Mononuclear cell (primary cell): ENCODE results near the gene CMSS1. TPM values are rescaled to one million over a fixed set of nuclear protein-coding genes. Genes with fewer than 3 reads are reported as not detected.

Experiments
- H3K27me3 ChIP-seq: 2 replicates; pipeline ENCODE4 v1.6.0; 2011; ENCODE audit warnings: low read length, control low read depth; ENCODE audit not compliant: insufficient read depth
- H3K4me1 ChIP-seq: 2 replicates; pipeline ENCODE4 v1.5.1; 2011; ENCODE audit warnings: mild to moderate bottlenecking, low read length, control low read depth; ENCODE audit not compliant: insufficient read depth
- H3K4me3 ChIP-seq: 2 replicates; pipeline ENCODE4 v1.5.1; 2011; ENCODE audit warnings: mild to moderate bottlenecking, low read length, moderate library complexity
- H3K9me3 ChIP-seq: 2 replicates; pipeline ENCODE4 v1.5.1; 2011; ENCODE audit warnings: low read depth, mild to moderate bottlenecking, control low read depth, low read length
- total RNA-seq: library from RNA; depleted of rRNA; stranded (reverse); fragments of >200 nt; gene quantifications from one replicate; pipeline ENCODE4 v1.2.3, GENCODE V29; 2012

Gene CMSS1
- total RNA-seq, 1 donor, result 4.6 TPM

DNA sequence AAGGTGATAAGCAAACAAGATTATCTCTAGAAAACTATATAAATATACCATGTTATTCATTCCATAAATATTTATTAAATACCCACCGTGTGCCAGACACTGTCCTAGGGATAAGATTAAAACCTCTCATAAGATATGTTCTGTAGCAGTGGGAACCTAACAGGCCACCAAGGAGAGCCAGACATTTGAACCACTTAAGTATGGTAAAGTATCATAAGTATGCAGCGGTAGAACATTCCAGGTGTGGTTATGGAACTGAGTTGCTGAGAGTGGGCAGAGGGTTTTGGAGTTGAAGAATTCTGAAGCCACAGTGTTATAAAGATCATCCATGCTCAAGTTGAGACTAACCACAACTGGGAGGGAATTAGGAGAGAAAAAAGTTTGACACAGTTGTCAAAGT, 282.0 kb downstream of the CMSS1 start:
- H3K9me3 ChIP-seq, result no peaks in the 10 kb centered on the region
- H3K27me3 ChIP-seq, result no peaks in the 10 kb centered on the region
- no peaks in the 10 kb centered on the region for H3K4me1 ChIP-seq
- no peak overlapping the region for H3K4me3 ChIP-seq

DNA sequence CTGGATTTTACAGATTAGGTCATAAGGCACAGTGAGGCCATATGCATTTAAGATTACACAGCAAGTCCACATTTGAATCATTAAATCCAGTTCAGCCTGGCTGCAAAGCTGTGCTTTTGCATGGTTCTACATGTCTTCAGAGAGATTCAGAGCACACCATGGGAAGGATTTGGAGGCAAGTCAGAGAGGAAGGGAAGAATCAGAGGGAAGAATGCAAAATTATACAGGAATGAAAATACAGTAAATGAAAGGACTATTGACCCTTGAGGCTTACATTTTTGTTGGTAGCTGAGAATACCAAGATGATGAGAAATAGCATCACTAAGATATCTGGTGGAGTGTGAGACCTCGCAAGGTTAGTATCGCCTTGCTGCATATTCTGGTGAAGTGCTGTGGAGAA, 282.8 kb downstream of the CMSS1 start:
- H3K27me3 ChIP-seq, result no peaks in the 10 kb centered on the region
- no peak overlapping the region for H3K4me3 ChIP-seq
- no peaks in the 10 kb centered on the region for H3K9me3 ChIP-seq
- H3K4me1 ChIP-seq, result no peaks in the 10 kb centered on the region

DNA sequence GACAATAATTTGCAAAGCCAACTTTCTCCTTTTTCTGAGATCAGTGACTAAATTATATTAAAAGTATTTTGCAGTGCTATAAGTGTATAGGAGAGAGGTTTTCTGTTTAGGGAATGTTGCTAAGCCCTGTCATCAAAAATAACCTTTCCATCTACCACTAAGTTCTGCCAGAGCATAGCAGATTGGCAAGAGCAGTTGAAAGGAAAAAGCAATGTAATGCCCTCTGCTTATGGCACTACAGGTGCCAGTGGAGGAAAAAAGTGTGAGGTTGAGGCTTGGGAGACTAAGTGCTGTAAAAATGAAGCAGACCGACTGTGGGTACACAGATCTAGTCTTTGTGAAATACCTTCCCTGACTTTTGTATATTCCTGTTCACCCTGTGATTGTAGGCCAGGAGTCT, 285.1 kb downstream of the CMSS1 start:
- Histone ChIP-seq H3K4me3 (no peak overlapping the region), H3K9me3 (no peaks in the 10 kb centered on the region), H3K4me1 (no peaks in the 10 kb centered on the region), H3K27me3 (no peaks in the 10 kb centered on the region)

DNA sequence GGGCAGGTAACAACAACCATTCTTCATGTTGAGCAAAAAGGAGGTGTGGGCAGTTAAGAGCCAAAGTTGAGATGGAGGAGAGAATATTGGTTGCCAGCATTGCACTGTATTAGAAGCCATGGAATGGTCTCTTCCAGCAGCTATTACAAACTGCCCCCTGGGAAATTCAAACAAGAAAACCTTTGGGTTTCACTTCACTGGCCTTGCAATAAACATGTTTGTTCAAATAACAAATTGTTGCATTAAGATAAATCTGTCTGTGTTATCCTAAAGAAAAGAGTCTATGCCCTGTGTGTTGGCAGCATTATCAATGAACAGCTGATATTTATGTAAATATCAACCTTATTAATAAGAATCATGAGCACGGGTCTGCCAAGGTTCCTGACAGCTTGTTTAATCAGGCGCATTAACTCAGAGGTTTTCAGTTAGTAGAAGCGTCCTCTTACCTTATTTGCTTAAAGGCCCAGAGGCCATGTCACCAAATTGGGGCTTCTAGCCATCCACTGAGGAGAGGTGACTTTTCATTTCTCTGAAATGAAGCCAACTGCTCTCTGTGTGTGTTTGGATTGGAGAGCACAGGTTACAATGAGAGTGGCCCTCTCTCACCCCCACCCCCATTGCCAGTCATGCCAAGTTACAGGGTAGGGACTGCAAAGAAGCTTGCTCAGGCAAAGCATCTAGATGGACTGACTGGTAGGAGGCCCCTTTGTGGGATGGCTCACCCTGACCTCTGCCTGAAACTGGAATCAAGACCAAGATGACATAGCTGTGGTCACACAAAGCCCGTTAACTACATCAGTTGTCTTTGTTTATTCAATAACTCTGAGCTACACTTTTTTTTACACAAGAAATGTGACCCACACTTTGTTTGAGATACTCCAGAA, 286.1 kb downstream of the CMSS1 start:
- Histone ChIP-seq H3K27me3 (no peaks in the 10 kb centered on the region), H3K4me1 (no peaks in the 10 kb centered on the region), H3K9me3 (no peaks in the 10 kb centered on the region), H3K4me3 (no peak overlapping the region)

DNA sequence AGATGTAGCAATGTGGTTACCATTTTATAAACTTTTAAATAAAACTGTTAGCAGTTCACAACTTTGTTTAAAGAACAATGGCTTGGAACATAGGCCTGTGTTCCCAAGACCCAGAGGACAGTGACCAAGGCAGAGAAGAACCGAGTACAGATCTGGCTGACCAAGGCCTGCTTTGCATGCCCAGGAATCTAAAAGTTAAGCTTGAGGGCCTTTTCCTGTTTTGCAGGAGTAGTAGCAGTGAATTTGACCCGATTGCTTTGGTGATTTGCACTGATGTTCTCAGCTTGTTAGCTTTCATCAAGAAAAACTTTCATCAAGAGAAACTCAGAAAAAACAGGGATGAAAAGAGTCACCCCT, 286.8 kb downstream of the CMSS1 start:
- no peaks in the 10 kb centered on the region for H3K9me3 ChIP-seq
- H3K4me3 ChIP-seq, result no peak overlapping the region
- no peaks in the 10 kb centered on the region for H3K4me1 ChIP-seq
- no peaks in the 10 kb centered on the region for H3K27me3 ChIP-seq

DNA sequence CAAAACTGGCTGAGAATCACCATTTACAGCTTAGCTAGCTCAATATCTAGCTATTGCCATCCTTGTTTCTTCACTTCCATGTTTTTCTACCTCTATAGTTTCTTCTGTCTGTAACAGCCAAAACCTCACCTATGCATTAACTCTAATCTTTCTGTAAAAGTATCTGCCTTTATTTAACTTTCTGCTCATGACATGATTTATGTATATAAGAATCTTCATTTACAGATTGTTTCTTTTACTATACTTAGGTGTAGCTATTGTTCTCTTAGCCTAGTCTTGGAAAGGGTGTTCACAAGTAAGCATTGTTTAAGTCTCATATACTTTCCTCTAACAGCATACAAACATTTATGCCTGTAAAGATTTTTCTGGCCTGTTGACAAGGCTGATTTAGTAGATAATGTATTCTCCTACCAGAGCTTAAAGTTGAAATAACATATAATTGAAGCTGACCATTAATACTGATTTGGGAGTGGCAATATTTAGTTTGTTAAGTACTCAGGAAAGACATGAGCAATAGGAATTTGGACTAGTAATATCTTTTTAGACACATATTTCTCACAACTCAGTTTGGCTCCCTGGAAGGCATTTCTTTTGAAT, 287.3 kb downstream of the CMSS1 start:
- no peaks in the 10 kb centered on the region for H3K9me3 ChIP-seq
- no peaks in the 10 kb centered on the region for H3K27me3 ChIP-seq

DNA sequence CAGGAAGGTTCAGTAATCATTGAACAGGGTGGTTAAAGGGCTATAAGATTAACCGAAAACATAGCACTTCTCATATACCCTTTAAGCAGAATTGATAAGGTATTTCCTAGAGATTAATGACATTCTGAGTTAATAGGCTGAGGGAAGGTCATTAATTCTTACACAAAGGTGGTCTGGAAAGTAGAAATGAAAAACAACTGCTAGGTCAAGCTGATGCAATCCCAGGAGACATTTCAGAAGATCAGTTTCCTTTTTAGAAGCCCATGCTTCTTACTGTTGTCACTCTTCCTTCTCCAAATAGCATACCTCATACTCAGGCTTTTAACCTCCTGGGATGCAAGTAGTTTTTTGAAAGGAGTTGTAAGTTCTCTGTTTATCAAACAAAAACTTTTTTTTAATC, 287.8 kb downstream of the CMSS1 start:
- no peaks in the 10 kb centered on the region for H3K27me3 ChIP-seq
- H3K4me3 ChIP-seq, result no peak overlapping the region
- H3K9me3 ChIP-seq, result no peaks in the 10 kb centered on the region
- H3K4me1 ChIP-seq, result no peaks in the 10 kb centered on the region

More for the DNA sequence above, 287.3 kb downstream of the CMSS1 start:
- no peak overlapping the region for H3K4me3 ChIP-seq
- H3K4me1 ChIP-seq, result no peaks in the 10 kb centered on the region

DNA sequence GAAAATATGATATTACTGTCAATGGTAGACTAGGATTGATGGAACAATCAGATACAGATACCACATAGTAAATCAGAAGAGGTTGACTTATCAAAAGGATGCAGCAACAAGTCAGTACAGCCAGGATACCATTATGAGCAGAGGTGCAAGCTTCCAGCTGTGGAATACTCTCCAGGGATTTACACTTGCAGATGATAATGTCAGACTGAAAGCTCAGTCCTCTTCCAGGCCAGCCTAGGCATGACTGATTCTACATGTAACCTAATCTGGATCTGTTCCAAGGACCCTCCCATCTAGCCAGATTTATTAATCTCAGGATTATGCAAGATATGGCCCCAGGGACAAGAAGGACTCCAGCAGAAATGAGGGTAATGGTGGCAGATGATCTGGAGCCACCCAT, 288.4 kb downstream of the CMSS1 start:
- no peaks in the 10 kb centered on the region for H3K9me3 ChIP-seq
- H3K4me3 ChIP-seq, result no peak overlapping the region
- no peaks in the 10 kb centered on the region for H3K4me1 ChIP-seq

DNA sequence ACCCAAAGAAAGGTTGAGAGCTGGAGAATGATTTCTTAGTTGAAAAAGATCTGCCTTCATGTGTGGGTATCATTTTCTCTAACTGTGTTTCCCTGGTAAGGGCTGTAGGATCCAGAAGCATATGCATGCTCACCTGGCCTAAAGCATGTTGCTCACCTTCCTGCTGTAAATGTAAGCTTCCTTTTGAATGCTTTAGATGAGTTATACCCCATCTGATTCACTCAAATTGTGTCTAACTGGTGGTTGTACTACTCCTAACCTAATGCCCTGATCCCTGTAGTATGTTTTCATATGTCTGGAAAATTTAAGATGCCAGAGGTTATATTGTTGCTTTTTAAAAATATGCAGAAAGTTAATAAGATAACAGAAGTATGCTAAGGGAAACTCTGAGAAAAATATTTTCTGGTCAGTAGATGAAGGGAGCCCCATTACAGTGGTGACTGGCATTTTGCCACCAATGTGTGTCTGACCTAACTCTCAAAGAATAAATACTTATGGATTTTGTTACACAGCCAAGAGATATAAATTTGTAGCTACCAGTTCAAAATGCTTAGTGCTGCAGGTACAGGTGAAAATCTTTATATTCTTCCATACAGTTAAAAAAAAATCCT, 289.0 kb downstream of the CMSS1 start:
- Histone ChIP-seq H3K27me3 (no peaks in the 10 kb centered on the region), H3K4me3 (no peak overlapping the region), H3K9me3 (no peaks in the 10 kb centered on the region), H3K4me1 (no peaks in the 10 kb centered on the region)

More for the DNA sequence above, 288.4 kb downstream of the CMSS1 start:
- H3K27me3 ChIP-seq, result no peaks in the 10 kb centered on the region

DNA sequence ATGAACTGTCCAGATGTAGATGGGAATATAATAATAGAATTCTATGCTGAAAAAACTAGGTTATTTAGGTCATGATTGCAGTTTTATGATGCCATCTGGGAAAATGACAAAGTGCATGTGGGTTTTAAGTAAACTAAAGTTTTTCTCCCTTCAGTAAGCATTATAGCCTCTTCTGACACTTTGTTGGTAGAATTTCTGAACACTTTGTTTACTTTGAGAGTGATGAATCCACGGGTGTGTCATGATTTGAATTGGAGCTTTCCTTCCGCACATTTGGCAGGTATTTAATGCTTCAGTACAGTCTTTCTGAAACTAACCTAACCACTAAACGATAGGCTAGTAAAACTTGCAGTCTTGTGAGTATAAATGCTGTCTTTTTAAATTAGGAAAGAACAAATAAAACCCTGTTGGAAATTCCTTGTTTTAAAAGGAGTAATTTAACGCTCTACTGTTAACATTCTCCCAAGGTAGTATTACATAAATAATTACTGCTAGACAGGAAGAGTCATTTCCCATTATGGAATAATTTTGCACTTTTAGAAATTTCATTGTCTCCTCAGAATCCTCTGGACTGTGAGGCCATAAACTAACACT, 289.7 kb downstream of the CMSS1 start:
- no peaks in the 10 kb centered on the region for H3K4me1 ChIP-seq
- no peaks in the 10 kb centered on the region for H3K27me3 ChIP-seq
- H3K4me3 ChIP-seq, result no peak overlapping the region
- H3K9me3 ChIP-seq, result no peaks in the 10 kb centered on the region

DNA sequence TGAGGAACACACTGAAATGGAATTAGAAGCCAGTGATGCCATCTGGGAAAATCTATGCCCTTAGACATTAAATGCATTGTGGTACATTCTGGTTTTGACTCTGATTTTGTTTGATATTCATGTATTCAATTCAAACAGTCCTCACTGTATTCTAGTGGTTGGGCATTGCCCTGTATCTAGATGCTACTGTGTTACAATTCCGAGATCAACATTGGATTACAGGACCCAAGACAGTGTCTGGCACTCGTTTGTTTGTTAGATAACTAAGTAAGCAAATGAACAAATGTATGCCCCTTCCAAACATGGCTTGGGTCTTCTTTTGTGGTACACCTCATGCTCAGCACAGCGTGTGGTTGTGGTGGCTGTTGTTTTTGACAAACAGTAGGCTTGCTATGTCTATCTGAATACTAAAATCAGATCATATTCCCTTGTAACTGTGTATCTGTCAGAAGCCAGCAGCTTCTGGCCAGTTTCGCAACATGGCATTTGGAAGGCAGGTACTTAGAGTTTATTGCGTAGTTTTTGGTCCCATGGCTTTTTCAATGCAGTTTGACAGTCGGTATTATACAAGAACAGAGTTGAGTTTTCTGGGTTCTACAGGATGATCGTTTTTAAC, 290.9 kb downstream of the CMSS1 start:
- H3K4me1 ChIP-seq, result no peaks in the 10 kb centered on the region
- no peaks in the 10 kb centered on the region for H3K9me3 ChIP-seq
- H3K27me3 ChIP-seq, result no peaks in the 10 kb centered on the region
- no peak overlapping the region for H3K4me3 ChIP-seq

DNA sequence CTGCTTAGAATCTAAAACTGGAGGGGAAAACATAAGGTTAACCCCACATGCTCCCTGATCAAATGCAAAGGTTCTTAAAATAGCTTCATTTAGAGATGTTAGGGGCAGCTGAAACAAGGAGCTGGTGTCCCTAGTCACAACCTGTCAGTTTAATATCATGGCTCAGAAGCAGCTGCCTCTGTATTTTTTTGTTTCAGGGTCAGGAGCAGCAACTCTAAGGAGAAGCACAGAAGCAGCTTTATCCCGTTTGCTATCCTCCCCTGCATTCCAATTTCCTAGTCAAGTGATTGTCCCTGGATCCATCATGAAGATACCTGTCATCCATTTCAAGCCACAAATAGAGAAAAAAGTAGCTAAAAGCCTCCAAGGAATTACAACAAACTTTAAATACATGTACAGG, 292.5 kb downstream of the CMSS1 start:
- Histone ChIP-seq H3K27me3 (no peaks in the 10 kb centered on the region), H3K4me1 (no peaks in the 10 kb centered on the region), H3K4me3 (no peak overlapping the region), H3K9me3 (no peaks in the 10 kb centered on the region)

DNA sequence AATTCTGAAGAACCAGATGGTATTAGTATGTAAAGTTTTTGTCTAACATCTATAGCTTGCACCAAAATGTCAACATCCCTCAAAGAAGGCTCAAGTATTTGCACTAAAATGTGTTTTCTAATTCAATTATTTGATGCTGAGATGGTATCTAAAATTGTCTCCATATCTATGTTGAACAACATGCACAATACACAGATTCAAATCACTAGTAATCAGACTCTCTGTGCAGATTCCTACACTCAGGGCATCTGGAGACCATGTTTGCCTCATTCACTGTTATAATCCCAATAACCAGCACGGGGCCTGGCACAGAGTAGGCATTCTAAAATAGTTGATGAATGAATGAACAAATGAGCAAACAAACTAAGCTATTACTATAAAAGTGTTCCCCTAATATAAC, 294.1 kb downstream of the CMSS1 start:
- Histone ChIP-seq H3K27me3 (no peaks in the 10 kb centered on the region), H3K9me3 (no peaks in the 10 kb centered on the region), H3K4me1 (no peaks in the 10 kb centered on the region), H3K4me3 (no peak overlapping the region)

DNA sequence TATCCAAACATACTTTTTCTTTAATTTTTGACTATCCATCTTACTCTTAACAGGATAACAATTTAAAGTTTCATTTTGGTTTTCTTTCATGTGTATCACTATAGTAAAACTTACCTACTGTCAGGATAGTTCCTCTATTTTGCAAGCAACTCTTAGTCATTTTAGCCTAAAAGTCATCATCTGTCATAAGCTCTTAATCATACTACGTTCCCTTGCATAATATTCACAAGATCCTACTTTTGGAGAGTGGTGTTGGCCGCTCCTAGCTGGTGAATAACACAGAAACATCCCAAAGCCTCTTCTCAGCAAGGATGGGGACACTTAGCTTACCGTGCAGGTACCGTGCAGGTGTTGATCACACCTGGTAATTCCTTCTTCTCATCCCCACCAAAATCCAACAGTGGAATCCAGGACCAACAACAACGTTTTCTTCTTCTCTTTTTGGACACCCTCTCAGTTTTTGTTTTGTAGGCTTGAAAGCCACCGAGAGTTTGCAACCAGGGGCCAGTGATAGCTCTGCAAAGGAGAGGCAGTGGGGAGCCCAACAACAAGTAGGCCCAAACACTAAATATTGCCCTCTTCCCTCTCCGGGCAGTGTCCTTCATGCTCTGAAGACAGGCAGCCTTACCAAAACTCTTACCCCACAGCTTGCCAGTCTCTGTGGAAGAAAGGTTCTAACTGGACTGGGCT, 296.2 kb downstream of the CMSS1 start:
- H3K27me3 ChIP-seq, result no peaks in the 10 kb centered on the region
- no peaks in the 10 kb centered on the region for H3K4me1 ChIP-seq
- no peaks in the 10 kb centered on the region for H3K9me3 ChIP-seq
- H3K4me3 ChIP-seq, result no peak overlapping the region
